Measurements from ENCODE around the gene NR3C1.

NR3C1 gene

GRCh38 chr5:143402017-143402552 is 1.4 kb downstream of the NR3C1 start:
- DNase-seq (ENCODE audit: insufficient read length, low spot score) (no peak), FAIRE-seq (peak; percentile 73)
- TF ChIP-seq SPI1 (IDR thresholded peaks at IDR 0.05; ENCODE audit: low read depth, low read length) (no peak), POLR2A (IDR thresholded peaks at IDR 0.05; ENCODE audit: low read depth, low read length) (no peak; the same call in 1 of the 2 replicates), POU2F2 (IDR thresholded peaks at IDR 0.05; ENCODE audit: low read depth, low read length) (no peak), TAF1 (IDR thresholded peaks at IDR 0.05; ENCODE audit: low read depth, low read length) (no peak), POLR2AphosphoS5 (IDR thresholded peaks at IDR 0.05; ENCODE audit: low read depth, low read length) (no peak), PAX5 (IDR thresholded peaks at IDR 0.05; ENCODE audit: insufficient read depth, low read length, severe bottlenecking) (no peak)

GRCh38 chr5:143401227-143402016 is 2.1 kb downstream of the NR3C1 start:
- FAIRE-seq = no peak
- DNase-seq (ENCODE audit: insufficient read length, low spot score) = no peak
- TF ChIP-seq SPI1 (IDR thresholded peaks at IDR 0.05; ENCODE audit: low read depth, low read length) (no peak), POU2F2 (IDR thresholded peaks at IDR 0.05; ENCODE audit: low read depth, low read length) (no peak)

- FAIRE-seq (no peak), DNase-seq (ENCODE audit: insufficient read length, low spot score) (no peak)
- no peak for TF ChIP-seq SPI1 (IDR thresholded peaks at IDR 0.05; ENCODE audit: low read depth, low read length)
- TF ChIP-seq TAF1 (IDR thresholded peaks at IDR 0.05; ENCODE audit: low read depth, low read length) = no peak
- TF ChIP-seq POLR2A (IDR thresholded peaks at IDR 0.05; ENCODE audit: low read depth, low read length) = no peak; the same call in 1 of the 2 replicates
- TF ChIP-seq POLR2AphosphoS5 (IDR thresholded peaks at IDR 0.05; ENCODE audit: low read depth, low read length) = no peak
- TF ChIP-seq POU2F2 (IDR thresholded peaks at IDR 0.05; ENCODE audit: low read depth, low read length) = no peak
- no peak for TF ChIP-seq PAX5 (IDR thresholded peaks at IDR 0.05; ENCODE audit: insufficient read depth, low read length, severe bottlenecking)
These were observed 2.8 kb downstream of the NR3C1 start for GRCh38 chr5:143400541-143401226.

- TF ChIP-seq TAF1 (IDR thresholded peaks at IDR 0.05; ENCODE audit: low read depth, low read length) = no peak
- TF ChIP-seq POLR2AphosphoS5 (IDR thresholded peaks at IDR 0.05; ENCODE audit: low read depth, low read length) = no peak
- TF ChIP-seq SPI1 (IDR thresholded peaks at IDR 0.05; ENCODE audit: low read depth, low read length) = no peak
- no peak for TF ChIP-seq POU2F2 (IDR thresholded peaks at IDR 0.05; ENCODE audit: low read depth, low read length)
- TF ChIP-seq PAX5 (IDR thresholded peaks at IDR 0.05; ENCODE audit: insufficient read depth, low read length, severe bottlenecking) = no peak
- TF ChIP-seq POLR2A (IDR thresholded peaks at IDR 0.05; ENCODE audit: low read depth, low read length) = peak; percentile 48; the same call in 1 of the 2 replicates
- peak; percentile 82 for FAIRE-seq
- DNase-seq (ENCODE audit: insufficient read length, low spot score) = no peak
These were observed 3.6 kb downstream of the NR3C1 start for GRCh38 chr5:143399616-143400540.

GRCh38 chr5:143398451-143399237 is 4.8 kb downstream of the NR3C1 start:
- TF ChIP-seq TAF1 (IDR thresholded peaks at IDR 0.05; ENCODE audit: low read depth, low read length) (no peak), POLR2AphosphoS5 (IDR thresholded peaks at IDR 0.05; ENCODE audit: low read depth, low read length) (no peak), POLR2A (IDR thresholded peaks at IDR 0.05; ENCODE audit: low read depth, low read length) (no peak), POU2F2 (IDR thresholded peaks at IDR 0.05; ENCODE audit: low read depth, low read length) (no peak), SPI1 (IDR thresholded peaks at IDR 0.05; ENCODE audit: low read depth, low read length) (no peak), PAX5 (IDR thresholded peaks at IDR 0.05; ENCODE audit: insufficient read depth, low read length, severe bottlenecking) (no peak)
- FAIRE-seq = no peak
- DNase-seq (ENCODE audit: insufficient read length, low spot score) = no peak

GRCh38 chr5:143398053-143398355 is 5.5 kb downstream of the NR3C1 start:
- no peak for DNase-seq (ENCODE audit: insufficient read length, low spot score)
- TF ChIP-seq POLR2AphosphoS5 (IDR thresholded peaks at IDR 0.05; ENCODE audit: low read depth, low read length) (no peak), POU2F2 (IDR thresholded peaks at IDR 0.05; ENCODE audit: low read depth, low read length) (no peak), PAX5 (IDR thresholded peaks at IDR 0.05; ENCODE audit: insufficient read depth, low read length, severe bottlenecking) (no peak), SPI1 (IDR thresholded peaks at IDR 0.05; ENCODE audit: low read depth, low read length) (no peak), TAF1 (IDR thresholded peaks at IDR 0.05; ENCODE audit: low read depth, low read length) (no peak), POLR2A (IDR thresholded peaks at IDR 0.05; ENCODE audit: low read depth, low read length) (no peak)
- no peak for FAIRE-seq

DNA sequence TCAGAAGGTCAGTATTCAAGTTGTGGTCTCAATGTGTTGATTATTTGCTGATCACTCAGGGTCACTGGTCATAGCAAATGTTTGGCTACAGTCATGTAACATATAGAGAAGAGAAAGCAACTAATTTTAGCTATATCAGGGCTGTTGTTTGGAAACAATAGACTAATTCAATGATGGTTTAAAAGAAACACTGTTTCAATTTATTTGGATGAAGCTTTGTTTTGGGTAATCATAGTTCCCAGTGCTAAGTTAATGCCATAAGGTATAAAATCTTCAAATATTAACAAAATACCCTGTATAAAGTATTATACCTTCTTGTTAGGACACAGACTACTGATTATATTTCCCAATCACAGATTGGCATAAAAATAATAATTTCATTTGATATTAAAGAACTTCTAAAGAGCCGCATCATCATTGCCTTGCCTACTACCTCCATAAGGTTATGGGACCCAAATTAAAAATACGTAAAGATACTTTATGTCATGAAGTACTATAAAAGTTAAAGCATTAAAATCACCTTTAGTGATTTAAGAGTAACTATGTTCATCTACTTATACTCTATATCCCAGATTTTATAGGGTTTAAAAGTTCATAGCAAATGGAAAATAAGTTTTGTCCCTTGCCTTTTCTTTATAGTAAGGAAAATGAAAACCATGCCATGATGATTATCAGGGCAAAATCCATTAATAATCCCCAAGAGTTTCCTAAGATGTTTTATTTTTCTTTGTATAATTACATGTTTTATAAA is 6.0 kb downstream of the NR3C1 start:
- TF ChIP-seq POLR2AphosphoS5 (IDR thresholded peaks at IDR 0.05; ENCODE audit: low read depth, low read length) (no peak), POU2F2 (IDR thresholded peaks at IDR 0.05; ENCODE audit: low read depth, low read length) (no peak), SPI1 (IDR thresholded peaks at IDR 0.05; ENCODE audit: low read depth, low read length) (no peak), TAF1 (IDR thresholded peaks at IDR 0.05; ENCODE audit: low read depth, low read length) (no peak), PAX5 (IDR thresholded peaks at IDR 0.05; ENCODE audit: insufficient read depth, low read length, severe bottlenecking) (no peak)
- DNase-seq (ENCODE audit: insufficient read length, low spot score) (no peak), FAIRE-seq (no peak)

All from GM12891 (cell line).